IMR-90 (cell line): ENCODE results near the gene KCNMA1. TPM values are rescaled to one million over a fixed set of nuclear protein-coding genes. Genes with fewer than 3 reads are reported as not detected.

Source experiments
- ATAC-seq: fragments of 200-7000 bp; cut with Tn5 transposase; 2 replicates; pipeline ENCODE4 v1.9.1; 2020; ENCODE audit warnings: low read depth, mild to moderate bottlenecking, moderate library complexity
- BruUV-seq: library from RNA; stranded (reverse); fragments of 400-500 nt; replicated peaks from 2 replicates; lab custom pipeline; 2021; lab: Mats Ljungman, UMichigan
- CTCF ChIA-PET: fragments of 300-600 bp; formaldehyde crosslinking; extraction: SDS; loops from one replicate; lab custom pipeline; 2021; ENCODE audit warnings: antibody characterized with exemption; lab: Yijun Ruan, JAX
- POLR2A ChIA-PET: fragments of 300-600 bp; sonication (Branson Sonifier 250); formaldehyde crosslinking; loops from one replicate; lab custom pipeline; 2022; ENCODE audit warnings: antibody characterized with exemption; ENCODE audit not compliant: unreplicated experiment; lab: Charles Lee
- DNase-seq: peaks from one replicate; pipeline ENCODE4 v3.0.0; 2013
- H2AFZ ChIP-seq: replicated peaks from 2 replicates; pipeline ENCODE3; 2013; ENCODE audit warnings: low read length, mild to moderate bottlenecking; ENCODE audit not compliant: poor library complexity
- H2AK5ac ChIP-seq: 2 replicates; pipeline ENCODE4 v1.6.1; 2013; ENCODE audit warnings: low read depth, low read length, inconsistent platforms
- H2AK9ac ChIP-seq: replicated peaks from 2 replicates; pipeline ENCODE3; 2013; ENCODE audit warnings: mild to moderate bottlenecking, low read depth, low read length, moderate library complexity; ENCODE audit not compliant: poor library complexity
- H2BK120ac ChIP-seq: 2 replicates; pipeline ENCODE4 v1.6.1; 2013; ENCODE audit warnings: low read depth, low read length, inconsistent platforms
- H2BK15ac ChIP-seq: 3 replicates; pipeline ENCODE4 v1.6.1; 2013; ENCODE audit warnings: low read depth, low read length, inconsistent platforms
- H2BK20ac ChIP-seq: 2 replicates; pipeline ENCODE4 v1.6.1; 2013; ENCODE audit warnings: low read depth, mild to moderate bottlenecking, inconsistent platforms, low read length, moderate library complexity
- H2BK5ac ChIP-seq: 2 replicates; pipeline ENCODE4 v1.6.1; 2013; ENCODE audit warnings: mild to moderate bottlenecking, low read depth, low read length, inconsistent platforms; ENCODE audit not compliant: poor library complexity, severe bottlenecking
- H3K14ac ChIP-seq: replicated peaks from 2 replicates; pipeline ENCODE4 v1.6.1; 2013; ENCODE audit warnings: low read depth, low read length, inconsistent platforms
- H3K18ac ChIP-seq: 2 replicates; pipeline ENCODE4 v1.6.1; 2013; ENCODE audit warnings: low read depth, low read length, control low read depth
- H3K23ac ChIP-seq: 2 replicates; pipeline ENCODE4 v1.6.1; 2013; ENCODE audit warnings: low read depth, low read length, inconsistent platforms
- H3K27ac ChIP-seq: 2 replicates; pipeline ENCODE4 v1.5.1; 2013; ENCODE audit warnings: mild to moderate bottlenecking, control low read depth, low read length; ENCODE audit not compliant: insufficient read depth
- H3K27me3 ChIP-seq: 2 replicates; pipeline ENCODE4 v1.6.1; 2013; ENCODE audit warnings: low read length; ENCODE audit not compliant: control insufficient read depth, insufficient read depth
- H3K36me3 ChIP-seq: 2 replicates; pipeline ENCODE4 v1.6.1; 2013; ENCODE audit warnings: low read length, mixed read lengths; ENCODE audit not compliant: control insufficient read depth, insufficient read depth
- H3K4ac ChIP-seq: 2 replicates; pipeline ENCODE4 v1.6.1; 2013; ENCODE audit warnings: low read depth, low read length, inconsistent platforms
- H3K4me1 ChIP-seq: 2 replicates; pipeline ENCODE4 v1.6.1; 2013; ENCODE audit warnings: low read length, mixed read lengths; ENCODE audit not compliant: control insufficient read depth, insufficient read depth
- H3K4me2 ChIP-seq: 2 replicates; pipeline ENCODE4 v1.6.1; 2013; ENCODE audit warnings: low read depth, mild to moderate bottlenecking, control low read depth, low read length, moderate library complexity
- H3K4me3 ChIP-seq: 2 replicates; pipeline ENCODE4 v1.5.1; 2013; ENCODE audit warnings: low read depth, mild to moderate bottlenecking, control low read depth, low read length, moderate library complexity; ENCODE audit not compliant: insufficient read depth
- H3K56ac ChIP-seq: 2 replicates; pipeline ENCODE4 v1.6.1; 2013; ENCODE audit warnings: low read length, inconsistent platforms; ENCODE audit not compliant: insufficient read depth; ENCODE audit errors: extremely low read depth
- H3K79me1 ChIP-seq, 2 experiments: 2 replicates each; pipeline ENCODE4 v1.6.1; 2013; ENCODE audit warnings: low read length in 2 of 2, inconsistent platforms in 1 of 2, low read depth in 1 of 2
- H3K9ac ChIP-seq: 2 replicates; pipeline ENCODE4 v1.6.1; 2013; ENCODE audit warnings: low read depth, low read length, control low read depth
- H3K9me1 ChIP-seq: 2 replicates; pipeline ENCODE4 v1.6.1; 2013; ENCODE audit warnings: low read length, inconsistent platforms; ENCODE audit not compliant: insufficient read depth
- H3K9me3 ChIP-seq: 2 replicates; pipeline ENCODE4 v1.6.1; 2013; ENCODE audit warnings: low read length; ENCODE audit not compliant: control insufficient read depth, insufficient read depth
- H4K20me1 ChIP-seq: 2 replicates; pipeline ENCODE4 v1.6.1; 2013; ENCODE audit warnings: low read length, inconsistent platforms; ENCODE audit not compliant: insufficient read depth
- H4K5ac ChIP-seq: 2 replicates; pipeline ENCODE4 v1.6.1; 2013; ENCODE audit warnings: mild to moderate bottlenecking, low read depth, low read length, control low read depth
- H4K8ac ChIP-seq, 2 experiments: 2 replicates each; pipeline ENCODE4 v1.6.1; 2013; ENCODE audit warnings: low read depth in 2 of 2, low read length in 2 of 2, control low read depth in 1 of 2, inconsistent platforms in 1 of 2
- H4K91ac ChIP-seq: 2 replicates; pipeline ENCODE4 v1.6.1; 2013; ENCODE audit warnings: low read depth, low read length, inconsistent platforms; ENCODE audit not compliant: insufficient read depth
- BHLHE40 ChIP-seq: fragments of 150-350 bp; IDR thresholded peaks from 2 replicates; pipeline ENCODE4 v1.6.1; 2016; ENCODE audit warnings: mild to moderate bottlenecking, low read depth, low read length
- CEBPB ChIP-seq: IDR thresholded peaks from 2 replicates; pipeline ENCODE4 v1.6.1; 2012; ENCODE audit warnings: low read depth, low read length, improper control_type of control experiment
- CHD1 ChIP-seq: IDR thresholded peaks from 2 replicates; pipeline ENCODE4 v1.6.1; 2012; ENCODE audit warnings: low read depth, low read length, improper control_type of control experiment
- FOS ChIP-seq: fragments of 150-350 bp; IDR thresholded peaks from 2 replicates; pipeline ENCODE4 v1.6.1; 2016; ENCODE audit warnings: low read depth, low read length
- MAFK ChIP-seq: IDR thresholded peaks from 2 replicates; pipeline ENCODE4 v1.6.1; 2012; ENCODE audit warnings: low read depth, low read length, improper control_type of control experiment
- MAZ ChIP-seq: IDR thresholded peaks from 2 replicates; pipeline ENCODE4 v1.6.1; 2012; ENCODE audit warnings: low read depth, mild to moderate bottlenecking, low read length, improper control_type of control experiment, moderate library complexity, borderline replicate concordance
- MXI1 ChIP-seq: IDR thresholded peaks from 2 replicates; pipeline ENCODE4 v1.6.1; 2012; ENCODE audit warnings: low read depth, mild to moderate bottlenecking, low read length, moderate library complexity, borderline replicate concordance
- NFE2L2 ChIP-seq: fragments of 150-350 bp; IDR thresholded peaks from 2 replicates; pipeline ENCODE4 v1.6.1; 2016; ENCODE audit warnings: low read depth, mild to moderate bottlenecking, low read length
- POLR2A ChIP-seq: IDR thresholded peaks from 2 replicates; pipeline ENCODE4 v1.6.1; 2012; ENCODE audit warnings: mild to moderate bottlenecking, low read depth, low read length
- RCOR1 ChIP-seq: IDR thresholded peaks from 2 replicates; pipeline ENCODE4 v1.6.1; 2012; ENCODE audit warnings: mild to moderate bottlenecking, low read length, improper control_type of control experiment; ENCODE audit not compliant: insufficient replicate concordance
- RFX5 ChIP-seq: IDR thresholded peaks from 2 replicates; pipeline ENCODE4 v1.8.0; 2012; ENCODE audit warnings: low read depth, mild to moderate bottlenecking, low read length, moderate library complexity
- SMC3 ChIP-seq: fragments of 150-350 bp; IDR thresholded peaks from 2 replicates; pipeline ENCODE4 v1.6.1; 2016; ENCODE audit warnings: low read depth, mild to moderate bottlenecking, antibody characterized with exemption, low read length, moderate library complexity
- WGBS, 2 experiments: methylation state at CpG; one replicate each; pipeline versions ENCODE4 v1.1.5 to v1.1.7; 2013; ENCODE audit warnings: missing lambda C conversion rate in 2 of 2; ENCODE audit not compliant: insufficient read length in 1 of 2; ENCODE audit errors: extremely low coverage in 2 of 2; 5-methylcytosine and 5-hydroxymethylcytosine counted together
- dilution Hi-C: fragments of 300-500 bp; cut with HindIII; formaldehyde crosslinking; loops from one replicate; pipeline ENCODE4 v1.14.3; 2018; ENCODE audit warnings: low sequenced_read_pairs; ENCODE audit not compliant: unreplicated experiment
- in situ Hi-C: fragments of 300-500 bp; cut with MboI; formaldehyde crosslinking; loops from 3 replicates; pipeline ENCODE4 v1.14.3; 2019; ENCODE audit warnings: low sequenced_read_pairs, inconsistent platforms, mixed read lengths
- intact Hi-C: fragments of 100-400 bp; cut with micrococcal nuclease; formaldehyde crosslinking; loops from 2 replicates; pipeline ENCODE4 v1.10.0; 2022
- polyA plus RNA-seq, 3 experiments: library from polyadenylated mRNA; depleted of rRNA; stranded (reverse); fragments of >200 nt; gene quantifications; 2 replicates each; pipeline ENCODE4 v1.2.3, GENCODE V29; 2012; ENCODE audit warnings: low replicate concordance in 1 of 3
- total RNA-seq: library from RNA; depleted of rRNA; stranded (reverse); fragments of >200 nt; gene quantifications from 2 replicates; pipeline ENCODE4 v1.2.3, GENCODE V29; 2012
- TF ChIP-seq, protein P1 (sequence below): conservative IDR thresholded peaks from 2 replicates; pipeline ENCODE4 v1.5.1; 2012; ENCODE audit warnings: mild to moderate bottlenecking, low read depth, low read length, improper control_type of control experiment
- TF ChIP-seq, protein P2 (sequence below): fragments of 150-350 bp; IDR thresholded peaks from 2 replicates; pipeline ENCODE4 v1.6.1; 2017; ENCODE audit warnings: mild to moderate bottlenecking, antibody characterized with exemption, low read length, low read depth

The KCNMA1 gene
- total and polyA plus RNA-seq, 2 of the 4 experiments (the other 2 are of a cell fraction), result 25.6 to 29.6 TPM

GRCh38 chr10:77393411-77393810, 244.2 kb downstream of the KCNMA1 start:
- Histone ChIP-seq H2AFZ (peak overlapping the region; percentile 58), H3K27ac (peak overlapping the region; percentile 44; the same call in 1 of the 2 replicates), H4K91ac (peak overlapping the region; percentile 89), H3K14ac (peak overlapping the region; percentile 77), H3K4me3 (no peak overlapping the region), H2AK5ac (peak overlapping the region; percentile 97), H3K27me3 (no peaks in the 10 kb centered on the region), H2BK5ac (peak overlapping the region; percentile 82), H3K18ac (peak overlapping the region; percentile 66; the same call in 1 of the 2 replicates), H4K20me1 (peaks cover 4% of the 10 kb centered on the region; the same call in 1 of the 2 replicates), H3K4ac (peak overlapping the region; percentile 92), H3K56ac (peak overlapping the region; percentile 70; the same call in 1 of the 2 replicates), H3K9me3 (no peaks in the 10 kb centered on the region), H4K5ac (no peak overlapping the region; the same call in 1 of the 2 replicates), H4K8ac (peak overlapping the region; percentile 49 to 82), H2BK120ac (peak overlapping the region; percentile 97), H3K23ac (peak overlapping the region; percentile 44), H3K36me3 (no peaks in the 10 kb centered on the region), H3K4me1 (peaks cover 25% of the 10 kb centered on the region), H2BK20ac (peak overlapping the region; percentile 99), H3K9me1 (peaks cover 25% of the 10 kb centered on the region), H3K9ac (no peak overlapping the region), H3K79me1 (peaks cover 0 to 23% of the 10 kb centered on the region in 2 experiments; a peak in 3 of 4 replicates), H3K4me2 (no peak overlapping the region), H2BK15ac (peak overlapping the region; percentile 98; the same call in 2 of the 3 replicates), H2AK9ac (peak overlapping the region; percentile 85)
- ATAC-seq (no peak), DNase-seq (no peak)
- BruUV-seq, result no TSS peak
- in situ Hi-C loops (loop anchor here (10.0 kb wide), 1 partner anchor 219 kb away; no protein-coding TSS in a partner anchor), dilution Hi-C loops (no loop called here), intact Hi-C loops (loop anchor here (1.0 to 10.0 kb wide), 6 partner anchors 23 to 364 kb away; no protein-coding TSS in a partner anchor)
- 60% methylated on average over 1 of the region's 3 CpGs; no CpG with 5 or more reads in 1 of the 2 experiments for WGBS, 2 experiments
- ChIA-PET POLR2A (interaction anchor here (1.3 kb wide), 1 partner anchor 42 kb away, joined by 5 read pairs; no protein-coding TSS in a partner anchor), CTCF (interaction anchor here (0.9 to 1.8 kb wide), 5 partner anchors 36 to 243 kb away, joined by 3 to 5 read pairs (median 4); no protein-coding TSS in a partner anchor)
- TF ChIP-seq MAFK (no peak), CHD1 (no peak), POLR2A (no peak), RFX5 (no peak), CEBPB (no peak), MXI1 (no peak), RCOR1 (no peak), MAZ (no peak), SMC3 (no peak), FOS (no peak), BHLHE40 (no peak), NFE2L2 (no peak)
- TF ChIP-seq, protein P1, sequence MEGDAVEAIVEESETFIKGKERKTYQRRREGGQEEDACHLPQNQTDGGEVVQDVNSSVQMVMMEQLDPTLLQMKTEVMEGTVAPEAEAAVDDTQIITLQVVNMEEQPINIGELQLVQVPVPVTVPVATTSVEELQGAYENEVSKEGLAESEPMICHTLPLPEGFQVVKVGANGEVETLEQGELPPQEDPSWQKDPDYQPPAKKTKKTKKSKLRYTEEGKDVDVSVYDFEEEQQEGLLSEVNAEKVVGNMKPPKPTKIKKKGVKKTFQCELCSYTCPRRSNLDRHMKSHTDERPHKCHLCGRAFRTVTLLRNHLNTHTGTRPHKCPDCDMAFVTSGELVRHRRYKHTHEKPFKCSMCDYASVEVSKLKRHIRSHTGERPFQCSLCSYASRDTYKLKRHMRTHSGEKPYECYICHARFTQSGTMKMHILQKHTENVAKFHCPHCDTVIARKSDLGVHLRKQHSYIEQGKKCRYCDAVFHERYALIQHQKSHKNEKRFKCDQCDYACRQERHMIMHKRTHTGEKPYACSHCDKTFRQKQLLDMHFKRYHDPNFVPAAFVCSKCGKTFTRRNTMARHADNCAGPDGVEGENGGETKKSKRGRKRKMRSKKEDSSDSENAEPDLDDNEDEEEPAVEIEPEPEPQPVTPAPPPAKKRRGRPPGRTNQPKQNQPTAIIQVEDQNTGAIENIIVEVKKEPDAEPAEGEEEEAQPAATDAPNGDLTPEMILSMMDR, result no peak
- TF ChIP-seq, protein P2, sequence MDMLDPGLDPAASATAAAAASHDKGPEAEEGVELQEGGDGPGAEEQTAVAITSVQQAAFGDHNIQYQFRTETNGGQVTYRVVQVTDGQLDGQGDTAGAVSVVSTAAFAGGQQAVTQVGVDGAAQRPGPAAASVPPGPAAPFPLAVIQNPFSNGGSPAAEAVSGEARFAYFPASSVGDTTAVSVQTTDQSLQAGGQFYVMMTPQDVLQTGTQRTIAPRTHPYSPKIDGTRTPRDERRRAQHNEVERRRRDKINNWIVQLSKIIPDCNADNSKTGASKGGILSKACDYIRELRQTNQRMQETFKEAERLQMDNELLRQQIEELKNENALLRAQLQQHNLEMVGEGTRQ, result no peak
